Measurements from ENCODE around the gene IGSF8.

Gene IGSF8

GRCh38 chr1:160085686-160086455 lies 12.5 kb downstream of the IGSF8 start:
- DNase-seq (ENCODE audit: low read depth): peak; percentile 72

GRCh38 chr1:160084771-160085321 lies 13.6 kb downstream of the IGSF8 start:
- DNase-seq (ENCODE audit: low read depth): no peak

- peak; percentile 50 for DNase-seq (ENCODE audit: low read depth)
Observed at GRCh38 chr1:160083968-160084770, 14.2 kb downstream of the IGSF8 start.

GRCh38 chr1:160082926-160083325 lies 15.5 kb downstream of the IGSF8 start:
- no peak for DNase-seq (ENCODE audit: low read depth)

- DNase-seq (ENCODE audit: low read depth): no peak
Observed at GRCh38 chr1:160082487-160082886, 15.9 kb downstream of the IGSF8 start.

GRCh38 chr1:160081261-160081936 lies 17.0 kb downstream of the IGSF8 start, which contains the start of gene KCNJ9:
KCNJ9 (plus strand) TSS chr1:160081538; CDS start chr1:160084031, 2,493 bp downstream.
- DNase-seq (ENCODE audit: low read depth): no peak

GRCh38 chr1:160080381-160081100 lies 17.9 kb downstream of the IGSF8 start:
- DNase-seq (ENCODE audit: low read depth): no peak

GRCh38 chr1:160079448-160079847 lies 19.0 kb downstream of the IGSF8 start:
- DNase-seq (ENCODE audit: low read depth): no peak

GRCh38 chr1:160078512-160079195 lies 19.8 kb downstream of the IGSF8 start:
- DNase-seq (ENCODE audit: low read depth): peak; percentile 40

- DNase-seq (ENCODE audit: low read depth): no peak
Observed at GRCh38 chr1:160077486-160077885, 20.9 kb downstream of the IGSF8 start.

- DNase-seq (ENCODE audit: low read depth): no peak
Observed at GRCh38 chr1:160076295-160076694, 22.1 kb downstream of the IGSF8 start.

GRCh38 chr1:160075836-160076235 lies 22.6 kb downstream of the IGSF8 start:
- DNase-seq (ENCODE audit: low read depth): no peak

- no peak for DNase-seq (ENCODE audit: low read depth)
Observed at GRCh38 chr1:160074865-160075264, 23.6 kb downstream of the IGSF8 start.

- no peak for DNase-seq (ENCODE audit: low read depth)
Observed at GRCh38 chr1:160071289-160071688, 27.1 kb downstream of the IGSF8 start.

- DNase-seq (ENCODE audit: low read depth): peak; percentile 71
Observed at GRCh38 chr1:160070243-160071163, 27.9 kb downstream of the IGSF8 start.

GRCh38 chr1:160069460-160070231 lies 28.8 kb downstream of the IGSF8 start, which contains the start of gene KCNJ10:
KCNJ10 (minus strand) TSS chr1:160070160; CDS start chr1:160042532, 27,628 bp downstream.
- DNase-seq (ENCODE audit: low read depth): no peak

- DNase-seq (ENCODE audit: low read depth): no peak
Observed at GRCh38 chr1:160068225-160068624, 30.2 kb downstream of the IGSF8 start.

GRCh38 chr1:160066829-160067745 lies 31.3 kb downstream of the IGSF8 start:
- no peak for DNase-seq (ENCODE audit: low read depth)

Data from stimulated activated CD8-positive, alpha-beta memory T cell treated with anti-CD3 and anti-CD28 coated beads, Interleukin-4, amount 100 ng/mL, for 24 hours (primary cell).